NOMO-1 (cell line): Measurements from ENCODE around the gene DPM2.
A peak's percentile ranks its signal among the peaks of the same experiment; 100 is the strongest.

Experiments used
- DNase-seq, 2 experiments: peaks; one replicate each; lab custom pipeline; 2025; ENCODE audit not compliant: unreplicated experiment in 2 of 2; lab: John Stamatoyannopoulos, UW

The DPM2 gene

GRCh38 chr9:127903557-127904475 lies 33.8 kb downstream of the DPM2 start:
- DNase-seq = peak; percentile 66 to 82

DNA sequence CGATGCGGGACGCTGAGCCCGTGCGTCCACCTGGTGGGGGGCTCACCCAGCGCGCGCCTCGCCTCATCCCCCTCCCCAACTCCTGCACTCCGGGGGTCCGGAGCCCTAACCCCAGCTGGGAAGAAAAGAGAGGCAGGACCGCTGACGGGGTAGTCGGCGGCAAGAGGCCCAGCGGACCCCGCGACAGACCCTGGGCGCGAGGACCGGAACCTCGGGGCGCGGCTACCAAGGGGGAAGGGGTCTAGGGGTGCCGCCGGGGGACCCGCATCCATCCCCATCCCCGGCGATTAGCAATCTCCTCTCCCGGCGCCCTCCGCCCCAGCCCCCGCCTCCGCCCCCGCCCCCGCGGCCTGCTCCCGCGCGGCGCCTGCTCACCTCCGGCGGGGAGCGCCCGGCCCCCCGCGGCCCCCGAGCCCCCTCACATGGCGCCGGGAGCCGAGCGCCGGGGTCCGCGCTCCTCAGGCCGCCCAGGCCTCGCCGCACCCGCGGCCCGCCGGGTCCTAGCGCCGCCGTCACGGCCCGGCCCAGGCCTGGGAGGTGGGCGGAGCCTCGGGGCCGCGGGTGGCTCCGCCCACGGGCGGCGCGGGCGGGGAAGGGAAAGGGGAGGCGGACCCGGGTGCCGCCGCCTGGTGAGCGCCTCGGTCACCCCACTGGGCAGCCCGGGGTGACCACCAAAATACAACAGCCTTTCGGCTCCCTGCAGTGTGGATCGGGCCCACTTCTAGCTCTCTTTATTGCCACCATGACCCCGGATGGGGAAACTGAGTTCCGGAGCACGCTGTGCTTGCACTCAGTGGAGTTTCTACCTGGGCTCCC lies 38.3 kb downstream of the DPM2 start, which contains the start of gene ST6GALNAC6:
Gene ST6GALNAC6 (minus strand): TSS at position 476 of the 816 bp plus-strand sequence. CDS start 1,622 bp downstream, outside the sequence.
- DNase-seq = peak; percentile 44 to 72

DNA sequence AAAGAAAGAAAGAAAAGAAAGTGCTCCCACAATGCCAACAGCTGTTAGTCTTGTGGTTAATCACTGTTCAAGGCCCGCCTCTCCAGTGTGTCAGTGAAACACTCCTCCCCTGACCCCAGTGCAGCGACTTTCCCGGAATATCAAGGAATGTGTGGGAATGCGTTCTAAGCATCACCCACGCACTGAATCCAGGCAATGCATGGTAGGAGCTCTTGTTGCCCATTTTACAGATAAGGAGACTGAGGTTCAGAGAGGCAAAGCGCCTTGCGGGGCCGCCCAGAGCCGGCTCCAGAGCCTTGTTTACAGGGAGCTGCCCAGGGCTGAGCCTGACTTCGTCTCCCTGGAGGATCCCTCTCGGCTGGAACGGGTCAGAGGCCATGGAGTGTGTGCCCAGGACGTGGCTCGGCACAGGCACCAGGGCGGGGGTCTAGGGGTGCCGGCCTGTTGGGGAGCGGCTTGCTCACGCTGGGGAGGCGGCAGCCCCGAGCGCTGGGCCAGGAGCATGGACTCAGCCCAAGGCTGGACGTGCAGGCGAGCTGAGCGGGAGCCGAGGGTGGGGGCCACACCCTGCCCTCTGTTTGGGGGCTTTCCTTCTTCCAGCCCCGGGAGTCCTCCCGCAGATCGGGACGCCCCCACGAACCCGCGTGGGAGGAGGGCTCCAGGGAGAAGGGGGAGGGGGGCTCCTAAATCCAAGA lies 39.1 kb downstream of the DPM2 start:
- DNase-seq = no peak

GRCh38 chr9:127897193-127897692 lies 40.4 kb downstream of the DPM2 start:
- DNase-seq = peak; percentile 62 to 70

DNA sequence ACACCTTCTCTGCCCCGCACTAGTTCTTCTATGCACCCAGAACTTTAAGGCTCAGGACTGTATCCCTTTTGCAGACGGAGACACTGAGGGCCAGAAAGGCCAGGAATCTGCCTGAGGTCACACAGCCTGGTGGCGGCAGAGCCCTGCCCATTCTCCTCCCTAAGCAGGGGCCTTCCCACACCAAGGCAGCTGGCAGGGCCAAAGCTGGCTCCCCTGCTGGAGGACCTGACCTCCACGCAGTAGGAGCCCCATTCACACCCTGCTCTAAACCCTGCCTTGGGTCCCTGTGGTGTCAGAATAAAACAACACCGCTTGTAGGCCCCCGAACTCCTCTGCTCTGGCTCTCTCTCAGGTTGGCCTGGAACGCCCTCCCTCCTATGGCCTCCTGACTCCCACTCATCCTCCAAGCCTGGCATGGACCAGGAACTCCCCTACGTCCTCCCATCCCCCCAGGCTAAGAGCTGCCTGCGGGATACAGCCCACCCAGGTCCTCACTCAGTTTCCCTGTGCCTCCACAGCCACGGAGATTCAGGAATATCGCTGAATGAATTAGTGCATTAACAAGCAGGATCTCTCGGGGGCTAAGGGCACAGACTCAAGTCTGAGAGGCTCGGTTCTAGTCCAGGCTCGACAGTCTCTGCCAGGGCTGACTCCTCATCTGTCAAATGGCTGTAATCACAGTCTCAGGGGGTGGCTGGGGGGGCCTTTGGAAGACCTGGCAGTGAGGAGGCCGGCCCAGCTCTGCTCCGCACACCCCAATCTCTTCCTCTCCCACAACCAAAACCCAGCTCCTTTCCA lies 41.1 kb downstream of the DPM2 start:
- no peak for DNase-seq

- DNase-seq = no peak
Observed at GRCh38 chr9:127895811-127896210, 41.8 kb downstream of the DPM2 start.

DNA sequence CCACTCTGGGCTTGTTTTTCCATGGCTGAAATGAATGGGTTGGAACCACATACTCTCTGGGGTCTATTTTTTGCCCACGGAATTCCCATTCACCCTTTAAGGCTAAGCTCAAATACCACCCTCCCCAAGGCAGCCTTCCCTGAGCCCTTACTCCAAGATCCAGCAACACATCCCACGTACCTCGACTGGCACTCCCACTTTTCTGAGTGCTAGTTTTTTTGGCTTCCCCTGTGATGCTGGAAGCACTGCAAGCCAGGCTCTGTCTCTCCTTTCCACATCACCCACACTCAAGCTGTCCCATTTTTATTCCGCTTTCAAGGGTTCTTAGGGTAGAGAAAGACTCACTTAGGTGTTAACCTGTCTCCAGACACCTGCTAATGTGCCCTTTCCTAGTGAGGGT lies 44.3 kb downstream of the DPM2 start:
- no peak for DNase-seq

DNA sequence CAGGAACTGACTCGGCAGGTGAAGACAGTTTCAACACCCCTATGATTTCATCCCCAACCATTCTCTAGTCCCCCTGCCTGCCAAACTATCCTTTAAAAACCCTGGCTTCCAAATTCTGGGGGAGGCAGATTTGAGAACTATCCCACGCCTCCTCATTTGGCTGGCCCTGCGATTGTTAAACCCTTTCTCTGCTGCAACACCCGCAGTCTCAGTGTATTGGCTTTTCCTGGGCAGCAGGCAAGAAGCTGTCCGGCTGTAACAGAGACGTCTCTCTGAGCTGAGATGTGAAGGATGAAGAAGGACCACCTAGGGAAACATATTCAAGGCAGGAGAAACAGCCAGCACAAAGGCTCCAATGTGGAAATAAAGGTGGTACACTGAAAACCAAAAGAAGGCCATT lies 44.8 kb downstream of the DPM2 start:
- no peak for DNase-seq

- no peak for DNase-seq
Observed at GRCh38 chr9:127890053-127890452, 47.6 kb downstream of the DPM2 start.

GRCh38 chr9:127887792-127888191 lies 49.9 kb downstream of the DPM2 start:
- DNase-seq = no peak

GRCh38 chr9:127886401-127886972 lies 51.2 kb downstream of the DPM2 start:
- no peak for DNase-seq

GRCh38 chr9:127885508-127886281 lies 52.0 kb downstream of the DPM2 start:
- DNase-seq = no peak
